ENCODE measurements around the gene PLEKHO1.
"Not testable (repeated sequence)": the region's sequence is repeated elsewhere in the genome, so short reads cannot be mapped to it uniquely, and the experiment has no call there.

The PLEKHO1 gene

DNA sequence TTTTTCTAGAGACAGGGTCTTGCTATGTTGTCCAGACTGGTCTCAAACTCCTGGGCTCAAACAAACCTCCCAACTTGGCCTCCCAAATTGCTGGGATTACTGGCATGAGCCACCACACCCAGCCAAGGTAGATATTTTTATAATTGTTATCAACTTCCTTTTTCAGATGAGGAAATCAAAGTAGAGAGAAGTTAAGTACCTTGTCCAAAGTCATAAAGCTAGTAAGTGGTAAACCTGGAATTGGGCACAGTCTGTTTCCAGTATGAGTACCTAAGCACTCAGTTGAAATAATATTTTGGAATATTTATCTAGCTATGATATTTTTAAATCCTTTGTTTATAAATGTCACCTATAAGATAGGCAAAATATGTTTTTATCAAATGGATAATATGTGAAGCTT lies 22.3 kb upstream of the PLEKHO1 start:
- Histone ChIP-seq H3K9me3 (no peaks in the 10 kb centered on the region), H3K4me3 (no peak overlapping the region), H3K4me1 (no peaks in the 10 kb centered on the region), H3K27ac (no peak overlapping the region), H3K27me3 (no peaks in the 10 kb centered on the region), H3K36me3 (peaks cover 0 to 14% (median 13%) of the 10 kb centered on the region in 3 donors)
- intact Hi-C loops (cut with DNase I; ENCODE audit: low total_unique reads) = no loop called here
- DNase-seq = no peak
- TF ChIP-seq, protein P1, sequence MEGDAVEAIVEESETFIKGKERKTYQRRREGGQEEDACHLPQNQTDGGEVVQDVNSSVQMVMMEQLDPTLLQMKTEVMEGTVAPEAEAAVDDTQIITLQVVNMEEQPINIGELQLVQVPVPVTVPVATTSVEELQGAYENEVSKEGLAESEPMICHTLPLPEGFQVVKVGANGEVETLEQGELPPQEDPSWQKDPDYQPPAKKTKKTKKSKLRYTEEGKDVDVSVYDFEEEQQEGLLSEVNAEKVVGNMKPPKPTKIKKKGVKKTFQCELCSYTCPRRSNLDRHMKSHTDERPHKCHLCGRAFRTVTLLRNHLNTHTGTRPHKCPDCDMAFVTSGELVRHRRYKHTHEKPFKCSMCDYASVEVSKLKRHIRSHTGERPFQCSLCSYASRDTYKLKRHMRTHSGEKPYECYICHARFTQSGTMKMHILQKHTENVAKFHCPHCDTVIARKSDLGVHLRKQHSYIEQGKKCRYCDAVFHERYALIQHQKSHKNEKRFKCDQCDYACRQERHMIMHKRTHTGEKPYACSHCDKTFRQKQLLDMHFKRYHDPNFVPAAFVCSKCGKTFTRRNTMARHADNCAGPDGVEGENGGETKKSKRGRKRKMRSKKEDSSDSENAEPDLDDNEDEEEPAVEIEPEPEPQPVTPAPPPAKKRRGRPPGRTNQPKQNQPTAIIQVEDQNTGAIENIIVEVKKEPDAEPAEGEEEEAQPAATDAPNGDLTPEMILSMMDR (IDR thresholded peaks at IDR 0.05) = no peak

DNA sequence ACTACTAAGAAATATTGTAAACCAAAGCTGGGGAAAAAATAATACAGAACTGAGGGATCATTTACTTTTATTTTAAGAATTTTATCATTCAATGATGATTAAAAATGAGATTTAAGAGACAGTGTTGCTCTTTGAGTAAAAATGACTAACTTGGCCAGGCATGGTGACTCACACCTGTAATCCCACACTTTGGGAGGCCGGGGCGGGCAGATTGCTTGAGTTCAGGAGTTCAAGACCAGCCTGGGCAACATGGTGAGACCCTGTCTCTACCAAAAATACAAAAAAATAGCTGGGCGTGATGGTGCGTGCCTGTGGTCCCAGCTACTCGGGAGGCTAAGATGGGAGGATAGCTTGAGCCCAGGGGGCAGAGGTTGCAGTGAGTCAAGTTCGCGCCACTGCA lies 21.8 kb upstream of the PLEKHO1 start:
- no peak overlapping the region for H3K27ac ChIP-seq
- no peak overlapping the region for H3K4me3 ChIP-seq
- peaks cover 0 to 14% (median 13%) of the 10 kb centered on the region in 3 donors for H3K36me3 ChIP-seq
- intact Hi-C loops (cut with DNase I; ENCODE audit: low total_unique reads) = no loop called here
- TF ChIP-seq, protein P1 (IDR thresholded peaks at IDR 0.05) = no peak
- H3K4me1 ChIP-seq = no peaks in the 10 kb centered on the region
- no peaks in the 10 kb centered on the region for H3K27me3 ChIP-seq
- H3K9me3 ChIP-seq = no peaks in the 10 kb centered on the region
- no peak for DNase-seq

DNA sequence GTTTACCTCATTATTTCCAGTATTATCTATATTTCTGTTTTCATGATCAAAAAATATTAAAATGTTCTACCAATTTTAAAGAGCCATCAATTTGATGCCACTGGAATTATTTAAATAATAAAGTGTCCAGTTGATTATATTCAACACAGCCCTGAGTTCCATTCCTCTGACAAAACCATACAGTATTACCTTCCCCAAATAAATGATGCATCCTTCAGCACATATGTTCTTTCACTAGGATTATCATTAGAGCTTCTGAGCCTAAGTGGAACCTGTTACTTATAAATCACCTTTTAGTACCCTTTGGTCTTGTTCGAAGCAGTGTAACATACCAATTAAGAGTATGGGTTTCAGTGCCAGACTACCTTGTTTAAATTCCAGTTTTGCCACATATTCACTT lies 17.3 kb upstream of the PLEKHO1 start:
- Histone ChIP-seq H3K9me3 (no peaks in the 10 kb centered on the region), H3K4me3 (no peak overlapping the region), H3K36me3 (peaks cover 0 to 17% (median 6%) of the 10 kb centered on the region in 3 donors), H3K27ac (no peak overlapping the region), H3K27me3 (no peaks in the 10 kb centered on the region), H3K4me1 (peaks cover 0 to under 1% (median 0%) of the 10 kb centered on the region in 4 donors)
- intact Hi-C loops (cut with DNase I; ENCODE audit: low total_unique reads) = no loop called here
- no peak for DNase-seq
- TF ChIP-seq, protein P1 (IDR thresholded peaks at IDR 0.05) = no peak

DNA sequence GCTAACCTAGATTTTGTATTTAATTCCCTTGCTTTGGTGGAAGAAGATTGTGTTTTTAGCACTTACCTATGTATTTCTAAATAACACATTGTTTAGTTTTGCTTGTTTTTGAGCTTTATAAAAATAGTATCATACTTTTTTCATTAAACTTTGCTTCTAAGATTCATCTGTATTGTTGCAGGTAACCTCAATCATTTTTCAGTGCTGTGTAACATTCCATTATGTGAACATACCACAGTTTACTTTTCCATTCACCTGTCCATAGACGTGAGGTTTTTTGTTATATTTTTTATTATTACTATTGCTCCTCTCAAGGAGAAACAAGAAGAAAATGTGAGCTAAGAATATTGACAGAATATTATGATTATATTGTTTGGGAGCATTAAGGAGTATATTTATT lies 15.2 kb upstream of the PLEKHO1 start:
- intact Hi-C loops (cut with DNase I; ENCODE audit: low total_unique reads) = no loop called here
- TF ChIP-seq, protein P1 (IDR thresholded peaks at IDR 0.05) = no peak
- no peak for DNase-seq
- H3K9me3 ChIP-seq = no peaks in the 10 kb centered on the region
- peaks cover 0 to 12% (median 2%) of the 10 kb centered on the region in 4 donors for H3K4me1 ChIP-seq
- H3K4me3 ChIP-seq = no peak overlapping the region
- H3K27me3 ChIP-seq = no peaks in the 10 kb centered on the region
- no peak overlapping the region for H3K27ac ChIP-seq
- H3K36me3 ChIP-seq = peaks cover 0 to 5% (median 0%) of the 10 kb centered on the region in 3 donors

DNA sequence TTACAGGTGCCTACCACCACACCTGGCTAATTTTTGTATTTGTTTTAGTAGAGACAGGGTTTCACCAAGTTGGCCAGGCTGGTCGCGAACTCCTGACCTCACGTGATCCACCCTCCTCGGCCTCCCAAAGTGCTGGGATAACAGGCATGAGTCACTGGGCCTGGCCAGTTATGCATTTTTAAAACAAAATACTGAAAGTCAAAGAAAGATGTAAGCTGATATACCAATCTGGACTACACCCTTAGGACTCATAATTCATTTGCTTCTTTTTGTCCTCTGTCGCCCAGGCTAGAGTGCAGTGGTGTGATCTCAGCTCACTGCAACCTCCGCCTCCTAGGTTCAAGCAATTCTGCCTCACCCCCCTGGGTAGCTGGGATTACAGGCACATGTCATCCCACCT lies 14.3 kb upstream of the PLEKHO1 start:
- intact Hi-C loops (cut with DNase I; ENCODE audit: low total_unique reads); DNase-seq; H3K36me3 ChIP-seq; H3K27ac ChIP-seq; H3K9me3 ChIP-seq; H3K4me3 ChIP-seq; H3K27me3 ChIP-seq: not testable (repeated sequence)
- H3K4me1 ChIP-seq = peaks cover 0 to 12% (median 2%) of the 10 kb centered on the region in 4 donors

GRCh38 chr1:150138044-150138443 lies 11.7 kb upstream of the PLEKHO1 start:
- DNase-seq = no peak
- peaks cover 0 to 5% (median 0%) of the 10 kb centered on the region in 3 donors for H3K36me3 ChIP-seq
- H3K27me3 ChIP-seq = no peaks in the 10 kb centered on the region
- TF ChIP-seq, protein P1 (IDR thresholded peaks at IDR 0.05) = no peak
- no peak overlapping the region for H3K4me3 ChIP-seq
- intact Hi-C loops (cut with DNase I; ENCODE audit: low total_unique reads) = no loop called here
- H3K4me1 ChIP-seq = peaks cover 0 to 12% (median 2%) of the 10 kb centered on the region in 4 donors
- peak overlapping the region; percentile 48 to 52 for H3K27ac ChIP-seq
- H3K9me3 ChIP-seq = no peaks in the 10 kb centered on the region
